HEK293 (cell line): ENCODE data around the gene SARS2.

Experiments used
- CTCF ChIP-seq: fragments of 450-650 bp; formaldehyde crosslinking; IDR thresholded peaks from 2 replicates; pipeline ENCODE4 v1.5.1; 2016; ENCODE audit warnings: missing biosample characterization, missing genetic modification characterization
- GLI4 ChIP-seq: fragments of 450-650 bp; formaldehyde crosslinking; IDR thresholded peaks from 2 replicates; pipeline ENCODE4 v1.5.1; 2016; ENCODE audit warnings: missing biosample characterization, missing genetic modification characterization
- MYNN ChIP-seq: fragments of 450-650 bp; formaldehyde crosslinking; IDR thresholded peaks from 2 replicates; pipeline ENCODE4 v1.5.1; 2016; ENCODE audit warnings: missing biosample characterization, missing genetic modification characterization, borderline replicate concordance
- YY1 ChIP-seq: fragments of 450-650 bp; formaldehyde crosslinking; IDR thresholded peaks from 2 replicates; pipeline ENCODE4 v1.5.1; 2018; ENCODE audit warnings: missing biosample characterization, missing genetic modification characterization
- ZBTB1 ChIP-seq: fragments of 450-650 bp; formaldehyde crosslinking; IDR thresholded peaks from 2 replicates; pipeline ENCODE4 v1.5.1; 2016; ENCODE audit warnings: missing biosample characterization, missing genetic modification characterization
- ZNF670 ChIP-seq: fragments of 450-650 bp; formaldehyde crosslinking; IDR thresholded peaks from 2 replicates; pipeline ENCODE4 v1.5.1; 2016; ENCODE audit warnings: missing biosample characterization, missing genetic modification characterization, low read depth

GRCh38 chr19:38945562-38946228, 15.1 kb upstream of the SARS2 start:
- TF ChIP-seq CTCF (tag by site-specific recombination), result no peak
- TF ChIP-seq GLI4 (tag by site-specific recombination), result no peak
- no peak for TF ChIP-seq YY1 (tag by site-specific recombination)
- TF ChIP-seq MYNN (tag by site-specific recombination), result no peak
- TF ChIP-seq ZBTB1, result no peak
- TF ChIP-seq ZNF670 (tag by site-specific recombination), result no peak
